GM19043 (cell line): Measurements from ENCODE around the gene JPH3.

Experiments
- ATAC-seq: cut with Tn5 transposase; IDR thresholded peaks from one replicate; pipeline ENCODE4 v1.9.1; 2021; ENCODE audit warnings: low read depth; ENCODE audit not compliant: unreplicated experiment

JPH3 gene

GRCh38 chr16:87598431-87598830 lies 3.9 kb upstream of the JPH3 start:
- no peak for ATAC-seq

- ATAC-seq, result no peak
These were observed 2.1 kb upstream of the JPH3 start for GRCh38 chr16:87600246-87600645.

- no peak for ATAC-seq
These were observed 817 bp upstream of the JPH3 start for GRCh38 chr16:87601401-87601981.

- ATAC-seq, result no peak
These were observed 744 bp downstream of the JPH3 start for GRCh38 chr16:87602821-87603683.

- no peak for ATAC-seq
These were observed 1.7 kb downstream of the JPH3 start for GRCh38 chr16:87603684-87604633.

DNA sequence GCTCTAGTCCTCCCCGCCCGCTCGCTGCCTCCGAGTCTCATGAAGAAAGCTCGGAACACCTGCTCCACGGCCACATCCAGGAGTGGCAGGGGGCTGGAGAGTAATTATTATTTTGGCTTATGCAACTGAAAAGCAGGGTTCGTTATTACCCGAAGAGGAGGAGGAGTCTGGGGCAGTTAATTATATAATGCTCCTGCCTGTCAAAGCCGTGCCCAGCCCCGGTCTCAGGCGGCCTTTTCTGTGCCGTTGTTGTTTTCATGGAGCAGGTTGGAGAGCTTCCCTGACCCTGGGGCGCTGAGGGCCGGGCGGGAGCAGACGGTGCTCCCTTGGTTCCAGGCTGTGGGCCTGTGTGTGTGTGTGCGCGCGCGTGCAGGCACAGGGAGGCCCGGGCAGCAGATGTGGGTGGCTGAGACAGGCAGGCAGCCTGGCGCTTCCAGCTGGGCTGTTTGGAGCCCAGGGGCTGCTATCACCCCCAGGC lies 2.4 kb downstream of the JPH3 start:
- no peak for ATAC-seq

- ATAC-seq, result no peak
These were observed 4.9 kb downstream of the JPH3 start for GRCh38 chr16:87607223-87607622.

DNA sequence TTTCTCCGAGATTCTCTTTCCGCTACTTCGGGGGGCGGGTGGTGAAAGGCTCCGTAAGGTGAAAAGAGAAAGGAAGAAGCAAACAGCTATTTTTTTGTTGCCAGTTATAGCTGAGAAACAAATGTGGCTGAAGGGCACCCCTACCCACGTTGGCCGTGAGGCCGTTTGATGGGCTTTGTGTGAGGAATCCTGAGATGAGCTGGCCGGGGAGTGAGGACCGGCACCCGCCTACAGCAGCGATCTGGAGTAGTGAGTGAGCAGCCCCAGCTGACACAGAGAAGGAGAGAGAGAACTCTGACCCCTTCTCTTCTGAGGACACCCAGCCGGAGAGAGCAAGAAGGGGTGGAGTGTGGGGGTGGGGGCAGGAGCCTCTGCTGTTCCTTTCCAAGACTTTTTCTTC lies 5.6 kb downstream of the JPH3 start:
- no peak for ATAC-seq

DNA sequence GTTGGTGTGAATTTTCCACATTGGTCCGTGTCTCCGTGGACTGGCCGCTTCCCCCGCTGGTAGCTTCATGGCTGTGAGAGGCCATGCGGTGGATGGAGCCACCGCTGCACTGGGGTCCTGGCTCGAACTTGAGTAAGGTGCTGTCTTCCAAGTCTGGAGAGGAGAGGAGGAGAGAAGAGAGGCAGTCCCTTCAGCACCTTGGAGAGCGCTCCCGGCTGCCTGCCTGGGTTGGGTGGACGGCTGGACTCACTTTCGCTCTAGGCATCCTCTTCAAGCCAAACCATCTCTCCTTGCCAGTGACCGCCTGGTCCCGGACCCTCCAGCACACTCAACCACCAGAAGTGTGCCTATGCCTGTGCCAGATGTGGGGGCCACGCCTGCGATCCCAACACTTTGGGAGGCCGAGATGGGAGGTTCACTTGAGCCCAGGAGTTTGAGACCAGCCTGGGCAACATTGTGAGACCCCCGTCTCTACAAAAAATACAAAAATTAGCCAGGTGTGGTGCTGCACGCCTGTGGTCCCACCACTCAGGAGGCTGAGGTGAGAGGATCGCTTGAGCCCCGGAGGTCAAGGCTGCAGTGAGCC lies 6.2 kb downstream of the JPH3 start:
- ATAC-seq, result no peak

GRCh38 chr16:87610026-87610425 lies 7.7 kb downstream of the JPH3 start:
- ATAC-seq, result no peak

DNA sequence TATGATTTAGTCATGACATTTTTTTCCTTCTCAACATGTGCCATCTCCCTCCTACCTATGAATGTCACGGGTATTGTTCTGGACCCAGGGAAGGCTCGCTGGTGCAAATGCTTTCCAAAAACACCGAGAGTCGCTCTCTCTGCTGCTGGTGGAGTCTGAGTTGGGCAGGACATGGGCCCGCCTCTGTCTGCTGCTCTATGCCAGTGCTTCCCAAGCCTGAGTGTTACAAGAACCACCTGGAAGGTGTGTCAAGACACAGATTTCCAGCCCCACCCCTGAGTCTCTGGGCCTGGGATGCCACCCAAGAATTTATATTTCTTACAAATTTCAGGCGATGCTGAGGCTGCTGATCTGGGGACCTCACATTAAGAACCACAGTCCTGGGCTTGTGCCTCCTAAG lies 9.1 kb downstream of the JPH3 start:
- ATAC-seq, result no peak

GRCh38 chr16:87613961-87614360 lies 11.7 kb downstream of the JPH3 start:
- ATAC-seq, result no peak

- no peak for ATAC-seq
These were observed 13.3 kb downstream of the JPH3 start for GRCh38 chr16:87615621-87616041.

GRCh38 chr16:87616556-87616955 lies 14.2 kb downstream of the JPH3 start:
- no peak for ATAC-seq

- ATAC-seq, result no peak
These were observed 15.9 kb downstream of the JPH3 start for GRCh38 chr16:87618216-87618615.

- no peak for ATAC-seq
These were observed 17.3 kb downstream of the JPH3 start for GRCh38 chr16:87619360-87620200.

- no peak for ATAC-seq
These were observed 17.8 kb downstream of the JPH3 start for GRCh38 chr16:87620201-87620495.

- ATAC-seq, result no peak
These were observed 19.2 kb downstream of the JPH3 start for GRCh38 chr16:87621550-87621829.

DNA sequence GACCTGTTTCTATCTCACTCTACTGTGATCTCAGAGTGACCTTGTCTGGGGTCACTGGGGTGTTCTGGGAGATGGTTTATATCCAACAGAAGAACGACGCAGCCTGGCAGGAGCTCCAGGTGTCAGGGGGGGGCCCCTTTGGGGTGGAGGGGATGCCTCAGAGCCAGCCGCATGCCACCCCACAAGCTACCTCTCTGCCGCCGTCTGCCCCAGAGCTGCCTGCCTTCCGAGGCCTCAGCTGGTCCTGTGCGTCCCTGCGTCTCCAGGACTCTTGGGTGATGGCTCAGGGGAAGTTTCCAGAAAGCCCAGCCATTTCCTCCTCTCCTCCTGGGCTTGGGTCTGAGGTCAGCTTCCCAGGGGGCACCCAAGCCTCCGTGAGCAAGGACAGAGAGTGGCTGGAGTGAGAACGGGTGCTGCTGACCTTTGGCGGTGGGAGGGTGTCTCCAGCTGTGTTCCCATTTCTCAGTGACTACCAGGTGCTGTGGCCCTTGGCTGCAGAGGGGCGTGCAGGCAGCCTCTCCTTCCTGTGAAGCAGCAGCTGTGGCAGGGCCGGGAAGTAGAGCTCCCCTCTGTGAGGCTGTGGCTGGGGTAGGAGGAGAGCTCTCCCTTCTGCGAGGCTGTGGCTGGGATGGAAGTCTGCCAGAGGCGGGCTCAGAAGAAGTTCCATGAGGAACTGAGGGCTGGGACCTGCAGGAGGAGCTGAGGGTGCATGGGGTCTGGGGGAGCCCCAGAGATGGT lies 19.8 kb downstream of the JPH3 start:
- no peak for ATAC-seq
